ENCODE measurements around the gene SMAD7.

SMAD7 gene

DNA sequence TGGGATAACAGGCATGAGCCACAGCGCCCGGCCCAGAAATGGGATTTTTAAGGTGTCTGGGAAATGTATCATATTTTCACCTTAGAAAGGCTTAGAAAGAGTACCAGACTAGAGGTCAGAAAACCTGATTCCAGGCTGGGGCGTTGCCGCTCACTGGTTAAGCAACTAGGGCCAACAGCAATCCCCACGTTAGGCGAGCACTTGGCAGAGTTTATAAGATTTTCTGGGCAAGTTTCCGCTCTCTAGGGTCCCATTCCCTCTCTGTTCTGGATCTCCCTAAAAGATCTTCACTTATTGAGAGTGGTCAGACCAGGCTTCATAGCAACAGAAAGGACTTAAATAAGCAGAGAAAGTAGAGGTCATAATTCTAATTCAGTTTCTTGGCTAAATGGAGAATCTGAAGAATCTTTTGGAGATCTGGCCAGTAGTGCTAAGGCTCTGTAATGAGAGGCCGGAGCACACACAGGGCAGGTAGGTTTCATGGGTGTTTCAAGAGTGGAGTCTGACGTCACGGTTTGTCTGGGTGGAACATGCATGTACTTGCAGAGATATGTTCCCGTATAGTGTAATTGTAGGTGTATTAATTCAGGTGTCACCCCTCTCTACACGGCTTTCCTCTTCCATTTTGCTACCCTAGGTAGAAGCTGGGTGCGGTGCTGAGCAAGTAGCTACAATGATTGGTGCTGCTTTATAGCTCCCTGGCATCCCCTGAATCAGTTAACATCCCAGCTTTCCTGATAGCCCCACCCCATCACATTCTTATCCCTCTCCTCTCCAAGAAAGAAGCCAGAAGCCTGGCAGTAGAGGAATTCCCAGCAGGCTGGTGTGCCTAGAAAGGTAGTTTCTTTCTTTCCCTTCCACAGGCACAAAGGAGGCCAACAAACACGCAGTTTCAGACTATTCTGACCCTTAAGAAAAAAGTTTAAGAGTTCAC lies 4.4 kb upstream of the SMAD7 start:
- Histone ChIP-seq H3K27me3 (no peaks in the 10 kb centered on the region), H3K27ac (no peak overlapping the region), H3K36me3 (no peaks in the 10 kb centered on the region), H3K4me3 (ENCODE audit: low read depth in 1 of 2, low read length in 1 of 2) (no peak overlapping the region), H3K4me1 (ENCODE audit: control insufficient read depth in 1 of 2, insufficient read depth in 1 of 2, low read depth in 1 of 2, low read length in 1 of 2) (peaks cover 10 to 12% of the 10 kb centered on the region in 2 experiments), H3K9me3 (no peaks in the 10 kb centered on the region)
- TF ChIP-seq, protein P1, sequence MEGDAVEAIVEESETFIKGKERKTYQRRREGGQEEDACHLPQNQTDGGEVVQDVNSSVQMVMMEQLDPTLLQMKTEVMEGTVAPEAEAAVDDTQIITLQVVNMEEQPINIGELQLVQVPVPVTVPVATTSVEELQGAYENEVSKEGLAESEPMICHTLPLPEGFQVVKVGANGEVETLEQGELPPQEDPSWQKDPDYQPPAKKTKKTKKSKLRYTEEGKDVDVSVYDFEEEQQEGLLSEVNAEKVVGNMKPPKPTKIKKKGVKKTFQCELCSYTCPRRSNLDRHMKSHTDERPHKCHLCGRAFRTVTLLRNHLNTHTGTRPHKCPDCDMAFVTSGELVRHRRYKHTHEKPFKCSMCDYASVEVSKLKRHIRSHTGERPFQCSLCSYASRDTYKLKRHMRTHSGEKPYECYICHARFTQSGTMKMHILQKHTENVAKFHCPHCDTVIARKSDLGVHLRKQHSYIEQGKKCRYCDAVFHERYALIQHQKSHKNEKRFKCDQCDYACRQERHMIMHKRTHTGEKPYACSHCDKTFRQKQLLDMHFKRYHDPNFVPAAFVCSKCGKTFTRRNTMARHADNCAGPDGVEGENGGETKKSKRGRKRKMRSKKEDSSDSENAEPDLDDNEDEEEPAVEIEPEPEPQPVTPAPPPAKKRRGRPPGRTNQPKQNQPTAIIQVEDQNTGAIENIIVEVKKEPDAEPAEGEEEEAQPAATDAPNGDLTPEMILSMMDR (IDR thresholded peaks at IDR 0.05): no peak

DNA sequence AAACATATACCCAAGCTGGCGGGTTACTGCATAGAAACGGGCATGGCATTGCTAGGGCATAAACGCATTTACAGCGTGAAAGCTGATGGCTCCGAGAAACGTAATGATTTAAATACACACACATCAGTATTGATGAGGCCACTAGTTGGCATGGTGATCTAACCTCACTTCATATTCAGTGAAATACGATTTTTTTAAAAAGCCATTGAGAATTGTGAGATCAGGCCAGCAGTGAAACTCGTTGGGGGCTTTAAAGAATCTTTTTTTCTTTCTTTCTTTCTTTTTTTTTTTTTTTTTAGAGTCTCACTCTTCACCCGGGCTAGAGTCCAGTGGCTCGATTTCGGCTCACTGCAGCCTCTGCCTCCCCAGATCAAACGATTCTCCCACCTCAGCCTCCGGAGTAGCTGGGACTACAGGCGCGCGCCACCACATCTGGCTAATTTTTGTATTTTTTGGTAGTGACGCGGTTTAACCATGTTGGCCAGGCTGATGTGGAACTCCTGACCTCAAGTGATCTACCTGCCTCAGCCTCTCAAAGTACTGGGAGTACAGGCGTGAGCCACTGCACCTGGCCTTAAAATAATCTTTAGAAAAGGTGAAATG lies 2.4 kb upstream of the SMAD7 start:
- H3K4me3 ChIP-seq (ENCODE audit: low read depth in 1 of 2, low read length in 1 of 2): peak overlapping the region; percentile 82 to 91
- H3K4me1 ChIP-seq (ENCODE audit: control insufficient read depth in 1 of 2, insufficient read depth in 1 of 2, low read depth in 1 of 2, low read length in 1 of 2): peaks cover 26 to 28% of the 10 kb centered on the region in 2 experiments
- no peaks in the 10 kb centered on the region for H3K9me3 ChIP-seq
- TF ChIP-seq, protein P1 (IDR thresholded peaks at IDR 0.05): no peak
- H3K36me3 ChIP-seq: no peaks in the 10 kb centered on the region
- no peaks in the 10 kb centered on the region for H3K27me3 ChIP-seq
- H3K27ac ChIP-seq: peak overlapping the region; percentile 92

DNA sequence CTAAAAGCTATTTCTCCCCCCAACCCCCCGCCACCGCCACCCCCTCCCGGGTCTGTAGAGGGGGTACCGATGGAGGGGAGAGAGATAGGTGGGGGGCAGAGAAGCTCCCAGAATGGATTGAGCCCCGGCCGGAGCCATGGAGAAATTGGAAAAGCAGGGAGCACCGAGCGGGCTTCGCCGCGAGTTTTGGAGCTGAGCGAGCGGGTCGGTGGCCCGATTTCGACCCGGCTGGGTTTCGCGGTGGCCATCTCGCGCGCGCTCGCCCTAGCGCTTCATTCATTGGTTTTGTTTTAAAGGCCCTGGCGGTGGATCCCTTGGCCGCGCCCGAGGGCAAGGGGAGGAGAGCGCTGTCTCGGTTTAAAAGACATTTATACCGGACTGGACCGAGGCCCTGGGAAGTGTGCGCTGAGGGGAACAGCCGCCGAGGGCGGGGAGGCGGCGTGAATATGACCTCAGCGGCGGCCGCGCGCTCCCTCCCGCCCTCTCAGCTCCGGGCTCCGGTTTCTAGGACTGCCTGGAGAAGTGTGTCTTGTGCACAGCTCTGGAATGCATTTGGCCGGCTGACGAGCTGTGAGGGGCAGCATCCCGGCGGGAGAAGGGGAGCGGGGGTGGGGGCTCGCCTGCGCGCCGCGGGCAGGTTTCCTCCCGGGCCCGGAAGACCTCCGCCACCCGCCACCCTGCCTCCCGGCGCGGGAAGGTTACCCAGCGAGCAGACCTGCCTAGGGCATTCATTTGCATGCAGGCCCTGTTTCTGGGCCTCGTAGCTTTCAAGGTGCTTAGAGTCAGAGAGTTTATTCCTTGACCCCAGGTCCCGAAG lies 1.7 kb upstream of the SMAD7 start:
- peak overlapping the region; percentile 92 for H3K27ac ChIP-seq
- peak overlapping the region; percentile 82 to 91 for H3K4me3 ChIP-seq (ENCODE audit: low read depth in 1 of 2, low read length in 1 of 2)
- H3K36me3 ChIP-seq: no peaks in the 10 kb centered on the region
- TF ChIP-seq, protein P1 (IDR thresholded peaks at IDR 0.05): no peak
- H3K27me3 ChIP-seq: no peaks in the 10 kb centered on the region
- no peaks in the 10 kb centered on the region for H3K9me3 ChIP-seq
- H3K4me1 ChIP-seq (ENCODE audit: control insufficient read depth in 1 of 2, insufficient read depth in 1 of 2, low read depth in 1 of 2, low read length in 1 of 2): peaks cover 33 to 35% of the 10 kb centered on the region in 2 experiments

DNA sequence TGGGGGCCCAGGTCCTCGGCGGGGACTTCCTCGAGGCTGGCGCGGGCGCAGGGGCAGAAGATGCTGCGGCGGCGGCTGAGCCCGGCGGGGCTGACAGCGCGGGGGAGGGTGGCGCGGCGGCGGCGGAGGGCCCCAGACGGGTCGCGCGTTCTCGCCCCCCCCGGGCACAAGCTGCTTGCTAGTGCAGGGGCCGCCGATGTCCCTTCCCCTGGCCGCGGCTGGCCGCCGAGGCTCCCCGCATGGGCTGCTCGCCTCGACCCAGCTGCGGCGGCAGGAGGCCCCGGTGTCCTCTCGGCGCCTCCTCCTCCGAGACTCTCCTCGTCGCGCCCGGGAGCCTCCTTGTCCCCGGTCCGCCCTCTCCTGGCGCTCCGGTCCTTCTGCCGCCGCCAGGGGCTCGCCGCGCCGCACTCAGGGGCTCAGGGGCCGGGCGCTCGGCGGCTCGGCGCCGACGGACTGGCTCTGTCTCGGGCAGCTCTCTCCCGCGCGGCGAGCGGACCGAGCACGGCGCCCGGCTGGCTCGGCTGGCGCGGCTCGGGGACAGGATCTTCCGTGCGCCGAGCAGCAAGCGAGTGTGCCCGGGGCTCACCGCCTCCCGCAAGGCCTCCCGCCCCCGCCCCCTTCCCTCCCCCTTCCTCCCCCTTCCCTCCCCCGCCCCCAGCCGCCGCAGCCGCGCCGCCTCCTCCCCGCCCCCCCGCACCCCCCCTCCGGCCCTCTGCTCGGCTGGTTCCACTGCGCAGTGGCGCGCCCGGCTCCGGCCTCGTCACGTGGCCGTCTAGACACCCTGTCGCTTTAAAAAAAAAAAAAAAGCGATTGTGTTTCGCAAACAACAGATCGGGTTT lies 902 bp upstream of the SMAD7 start:
- Histone ChIP-seq H3K4me3 (ENCODE audit: low read depth in 1 of 2, low read length in 1 of 2) (peak overlapping the region; percentile 85 to 91), H3K4me1 (ENCODE audit: control insufficient read depth in 1 of 2, insufficient read depth in 1 of 2, low read depth in 1 of 2, low read length in 1 of 2) (peaks cover 39 to 43% of the 10 kb centered on the region in 2 experiments)
- TF ChIP-seq, protein P1 (IDR thresholded peaks at IDR 0.05): peak; percentile 18

More for the DNA sequence above, 902 bp upstream of the SMAD7 start:
- no peaks in the 10 kb centered on the region for H3K27me3 ChIP-seq
- H3K27ac ChIP-seq: peak overlapping the region; percentile 92
- H3K9me3 ChIP-seq: no peaks in the 10 kb centered on the region
- H3K36me3 ChIP-seq: no peaks in the 10 kb centered on the region

Measured in neutrophil (primary cell).